UCSD-AML1 (cell line): ENCODE results near the gene MYH16.
"Not testable (repeated sequence)": the region's sequence is repeated elsewhere in the genome, so short reads cannot be mapped to it uniquely, and the experiment has no call there.

Experiments
- DNase-seq: peaks from one replicate; lab custom pipeline; 2025; ENCODE audit not compliant: unreplicated experiment; lab: John Stamatoyannopoulos, UW

MYH16 gene

DNA sequence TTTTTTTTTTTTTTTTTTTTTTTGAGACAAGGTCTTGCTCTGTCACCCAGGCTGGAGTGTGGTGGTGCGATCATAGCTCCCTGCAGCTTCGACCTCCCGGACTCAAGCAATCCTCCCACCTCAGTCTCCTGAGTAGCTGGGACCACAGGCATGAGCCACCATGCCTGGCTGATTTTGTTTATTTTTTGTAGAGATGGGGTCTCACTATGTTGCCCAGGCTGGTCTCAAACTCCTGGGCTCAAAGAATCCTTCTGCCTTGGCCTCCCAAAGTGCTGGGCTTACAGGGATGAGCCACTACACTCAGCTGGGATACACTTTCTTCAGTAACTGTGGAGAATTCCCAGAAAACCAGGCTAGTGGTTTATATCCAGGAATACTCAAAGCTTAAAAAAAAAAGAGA lies 78.0 kb downstream of the MYH16 start:
- not testable (repeated sequence) for DNase-seq

DNA sequence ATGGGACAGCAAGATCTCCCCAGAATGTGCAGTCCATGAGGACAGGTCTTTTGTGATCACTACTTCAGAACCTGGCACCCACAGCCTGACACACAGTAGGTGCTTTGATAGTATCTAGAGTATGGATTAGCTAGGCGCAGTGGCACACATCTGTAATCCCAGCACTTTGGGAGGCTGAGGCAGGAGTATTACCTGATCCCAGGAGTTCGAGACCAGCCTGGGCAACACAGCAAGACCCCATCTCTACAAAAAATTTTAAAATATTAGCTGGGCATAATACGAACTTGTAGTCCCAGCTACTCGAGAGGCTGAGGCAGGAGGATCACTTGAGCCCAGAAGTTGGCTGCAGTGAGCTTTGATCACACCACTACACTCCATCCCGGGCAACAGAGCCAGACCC lies 79.6 kb downstream of the MYH16 start:
- DNase-seq, result no peak

DNA sequence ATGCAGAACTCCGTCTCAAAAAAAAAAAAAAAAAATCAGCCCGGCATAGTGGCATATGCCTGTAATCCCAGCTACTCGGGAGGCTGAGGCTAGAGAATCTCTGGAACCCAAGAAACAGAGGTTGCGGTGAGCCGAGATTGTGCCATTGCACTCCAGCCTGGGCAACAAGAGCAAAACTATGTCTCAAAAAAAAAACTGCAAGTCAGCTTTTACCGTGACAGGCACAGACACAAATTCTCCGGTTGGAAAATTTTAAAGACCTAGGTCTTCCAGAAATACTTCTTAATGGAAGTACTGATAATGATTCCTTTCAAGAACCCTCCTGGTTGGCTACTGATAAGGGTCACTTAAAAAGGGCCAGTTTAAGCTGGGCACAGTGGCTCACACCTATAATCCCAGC lies 82.5 kb downstream of the MYH16 start:
- no peak for DNase-seq

- no peak for DNase-seq
These were observed 85.3 kb downstream of the MYH16 start for GRCh38 chr7:99357701-99358490.

DNA sequence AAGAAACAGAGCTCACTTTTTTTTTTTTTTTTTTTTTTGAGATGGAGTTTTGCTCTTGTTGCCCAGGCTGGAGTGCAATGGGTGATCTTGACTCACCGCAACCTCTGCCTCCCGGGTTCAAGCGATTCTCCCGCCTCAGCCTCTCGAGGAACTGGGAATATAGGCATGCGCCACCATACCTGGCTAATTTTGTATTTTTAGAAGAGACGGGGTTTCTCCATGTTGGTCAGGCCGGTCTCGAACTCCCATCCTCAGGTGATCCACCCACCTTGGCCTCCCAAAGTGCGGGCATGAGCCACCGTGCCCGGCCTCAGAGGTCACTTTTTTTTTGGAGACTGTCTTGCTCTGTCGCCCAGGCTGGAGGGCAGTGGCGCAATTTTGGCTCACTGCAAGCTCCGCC lies 85.9 kb downstream of the MYH16 start:
- not testable (repeated sequence) for DNase-seq

- DNase-seq, result no peak
These were observed 87.0 kb downstream of the MYH16 start for GRCh38 chr7:99359465-99360154.
